ENCODE measurements around the gene TOMM20L. TPM values are rescaled to one million over a fixed set of nuclear protein-coding genes. Genes with fewer than 3 reads are reported as not detected.

Gene TOMM20L
- total and polyA plus RNA-seq, 2 of the 13 experiments (the other 11 are each of a cell fraction or from before 2014, with no cell fraction given), result 0.46 TPM; not detected in 1

DNA sequence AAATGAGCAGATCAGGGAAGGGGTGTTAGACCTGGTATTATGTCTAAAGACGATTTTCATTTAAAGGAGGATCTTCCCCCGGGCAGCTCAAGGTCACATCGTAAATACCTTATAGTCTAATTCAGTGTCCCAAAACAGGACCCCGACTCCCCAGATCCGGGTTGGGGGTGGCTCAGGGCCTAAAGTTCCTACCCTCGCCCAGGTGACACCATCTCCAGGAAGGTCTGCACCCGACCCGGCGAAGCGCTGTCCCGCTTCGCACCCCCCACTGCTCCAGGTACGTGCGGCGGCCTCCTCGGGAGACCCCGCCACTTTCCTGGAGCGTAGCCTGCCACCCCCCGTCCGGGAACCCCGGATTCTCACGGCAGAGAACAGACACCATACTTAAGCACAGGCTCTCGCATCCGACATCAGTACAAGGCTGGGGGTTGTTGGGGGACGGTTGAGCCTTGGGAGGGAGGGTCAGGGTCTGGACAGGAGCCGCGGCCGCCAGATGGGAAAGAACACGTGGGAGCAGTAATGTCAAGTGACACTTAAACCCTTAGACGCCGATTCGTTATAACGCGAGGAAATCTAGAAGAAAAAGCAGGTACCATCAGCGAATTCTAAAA lies 31.0 kb downstream of the TOMM20L start (continued):
- no peak for TF ChIP-seq ZNF318 (CRISPR knock-in tag; IDR thresholded peaks at IDR 0.05)
- no peak for TF ChIP-seq PRPF4 (IDR thresholded peaks at IDR 0.05; ENCODE audit: low read depth, low read length, poor library complexity, severe bottlenecking)
- TF ChIP-seq ZNF251 (CRISPR knock-in tag; IDR thresholded peaks at IDR 0.05), result no peak
- TF ChIP-seq AGO2 (optimal IDR thresholded peaks at IDR 0.05; ENCODE audit: low read depth, low read length), result no peak
- no peak for TF ChIP-seq TAF15 (IDR thresholded peaks at IDR 0.05; ENCODE audit: low read depth, low read length, poor library complexity, severe bottlenecking)
- TF ChIP-seq ZNF253 (CRISPR knock-in tag; IDR thresholded peaks at IDR 0.05; ENCODE audit: borderline replicate concordance), result no peak
- TF ChIP-seq ATF5 (CRISPR knock-in tag; IDR thresholded peaks at IDR 0.05; ENCODE audit: low read depth), result no peak
- TF ChIP-seq ETV5 (CRISPR knock-in tag; IDR thresholded peaks at IDR 0.05; ENCODE audit: borderline replicate concordance), result 0 out of 2 replicates have a peak, but pooled peaks have one; percentile 2
- TF ChIP-seq ZNF543 (CRISPR knock-in tag; IDR thresholded peaks at IDR 0.05), result peak; percentile 56
- no peak for TF ChIP-seq TERF1 (CRISPR knock-in tag; IDR thresholded peaks at IDR 0.05)
- no peak for TF ChIP-seq HNRNPK (IDR thresholded peaks at IDR 0.05; ENCODE audit: low read depth, low read length, poor library complexity, severe bottlenecking)
- TF ChIP-seq ZNF354B (CRISPR knock-in tag; IDR thresholded peaks at IDR 0.05), result 0 out of 2 replicates have a peak, but pooled peaks have one; percentile 56
- TF ChIP-seq IKZF5 (CRISPR knock-in tag; IDR thresholded peaks at IDR 0.05), result no peak
- TF ChIP-seq TAF1 (CRISPR knock-in tag; IDR thresholded peaks at IDR 0.05), result no peak; the same call in 1 of the 2 replicates
- TF ChIP-seq GABPB1 (CRISPR knock-in tag; IDR thresholded peaks at IDR 0.05), result peak; percentile 48; the same call in 1 of the 2 replicates
- TF ChIP-seq ADNP (CRISPR knock-in tag; IDR thresholded peaks at IDR 0.05), result no peak
- 0 out of 2 replicates have a peak, but pooled peaks have one; percentile 5 for TF ChIP-seq CBX5 (CRISPR knock-in tag; IDR thresholded peaks at IDR 0.05; ENCODE audit: borderline replicate concordance)
- no peak for TF ChIP-seq ZNF841 (CRISPR knock-in tag; IDR thresholded peaks at IDR 0.05; ENCODE audit: borderline replicate concordance)

Measured in HepG2 (cell line).